ENCODE measurements around the gene SUGCT.
"Not testable (repeated sequence)": the region's sequence is repeated elsewhere in the genome, so short reads cannot be mapped to it uniquely, and the experiment has no call there.

SUGCT gene

GRCh38 chr7:40598915-40599314 is 464.1 kb downstream of the SUGCT start:
- H3K27ac ChIP-seq (replicated peaks): peak overlapping the region; percentile 88
- peak; percentile 58 to 91 for DNase-seq (ENCODE audit: low read depth in 1 of 2, low spot score in 1 of 2)
- TF ChIP-seq SPI1 (IDR thresholded peaks at IDR 0.05; ENCODE audit: borderline replicate concordance, low read depth) (peak; percentile 79), GABPA (IDR thresholded peaks at IDR 0.05; ENCODE audit: low read depth) (0 out of 2 replicates have a peak, but pooled peaks have one; percentile 37), REST (IDR thresholded peaks at IDR 0.05; ENCODE audit: insufficient replicate concordance, low read depth) (no peak), POLR2AphosphoS5 (IDR thresholded peaks at IDR 0.05; ENCODE audit: low read depth) (peak; percentile 46; the same call in 1 of the 2 replicates), CTCF (IDR thresholded peaks at IDR 0.05; ENCODE audit: insufficient read depth, low read length) (no peak)
- no peaks in the 10 kb centered on the region for H3K27me3 ChIP-seq (ENCODE audit: insufficient read depth, poor library complexity, severe bottlenecking)
- no peak overlapping the region for H3K4me3 ChIP-seq (replicated peaks; ENCODE audit: insufficient read depth, low read length)

DNA sequence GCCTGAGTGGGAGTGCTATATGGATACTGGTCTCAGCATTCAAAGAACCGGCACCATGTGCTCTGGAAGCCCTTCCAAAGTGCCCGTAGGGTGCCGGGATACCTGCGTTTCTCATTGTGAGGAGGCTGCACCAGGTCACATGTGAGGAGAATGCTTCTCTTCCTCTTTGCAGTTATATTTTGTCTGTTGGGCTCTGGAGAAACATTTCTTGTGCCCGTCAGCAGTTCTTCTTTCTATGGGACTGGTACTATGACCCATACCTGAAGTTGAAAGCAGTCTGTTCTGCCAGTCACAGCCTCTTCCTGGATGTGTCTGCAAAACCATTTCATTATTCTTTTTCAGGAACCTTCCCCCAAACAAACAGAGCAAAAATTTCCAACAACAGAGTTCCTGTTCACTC is 465.0 kb downstream of the SUGCT start:
- Histone ChIP-seq H3K27me3 (ENCODE audit: insufficient read depth, poor library complexity, severe bottlenecking) (no peaks in the 10 kb centered on the region), H3K4me3 (replicated peaks; ENCODE audit: insufficient read depth, low read length) (no peak overlapping the region), H3K27ac (replicated peaks) (peak overlapping the region; percentile 88)
- TF ChIP-seq REST (IDR thresholded peaks at IDR 0.05; ENCODE audit: insufficient replicate concordance, low read depth): peak; percentile 20
- TF ChIP-seq POLR2AphosphoS5 (IDR thresholded peaks at IDR 0.05; ENCODE audit: low read depth): no peak
- TF ChIP-seq CTCF (IDR thresholded peaks at IDR 0.05; ENCODE audit: insufficient read depth, low read length): no peak
- TF ChIP-seq SPI1 (IDR thresholded peaks at IDR 0.05; ENCODE audit: borderline replicate concordance, low read depth): peak; percentile 77
- no peak for TF ChIP-seq GABPA (IDR thresholded peaks at IDR 0.05; ENCODE audit: low read depth)
- peak in 1 of 2 experiments; percentile 66 for DNase-seq (ENCODE audit: low read depth in 1 of 2, low spot score in 1 of 2)

GRCh38 chr7:40602351-40602750 is 467.5 kb downstream of the SUGCT start:
- not testable (repeated sequence) for H3K27ac ChIP-seq (replicated peaks); H3K4me3 ChIP-seq (replicated peaks; ENCODE audit: insufficient read depth, low read length); DNase-seq (ENCODE audit: low read depth in 1 of 2, low spot score in 1 of 2); H3K27me3 ChIP-seq (ENCODE audit: insufficient read depth, poor library complexity, severe bottlenecking)

GRCh38 chr7:40604601-40605438 is 470.0 kb downstream of the SUGCT start:
- H3K27ac ChIP-seq (replicated peaks): no peak overlapping the region
- peak; percentile 23 to 66 for DNase-seq (ENCODE audit: low read depth in 1 of 2, low spot score in 1 of 2)
- no peak overlapping the region for H3K4me3 ChIP-seq (replicated peaks; ENCODE audit: insufficient read depth, low read length)
- H3K27me3 ChIP-seq (ENCODE audit: insufficient read depth, poor library complexity, severe bottlenecking): no peaks in the 10 kb centered on the region
- TF ChIP-seq GABPA (IDR thresholded peaks at IDR 0.05; ENCODE audit: low read depth): no peak
- no peak for TF ChIP-seq SPI1 (IDR thresholded peaks at IDR 0.05; ENCODE audit: borderline replicate concordance, low read depth)
- peak; percentile 90 for TF ChIP-seq CTCF (IDR thresholded peaks at IDR 0.05; ENCODE audit: insufficient read depth, low read length)
- no peak for TF ChIP-seq POLR2AphosphoS5 (IDR thresholded peaks at IDR 0.05; ENCODE audit: low read depth)
